DOHH2 (cell line): ENCODE measurements around the gene GLRA3.

Source experiments
- H3F3A ChIP-seq: fragments of 200-600 bp; sonication (generic), shearing (Covaris generic); 2 replicates; pipeline ENCODE4 v1.6.0; 2016; ENCODE audit warnings: antibody characterized with exemption, mild to moderate bottlenecking; ENCODE audit not compliant: control insufficient read depth, insufficient read depth
- H3K27ac ChIP-seq: fragments of 200-600 bp; sonication (generic); 2 replicates; pipeline ENCODE4 v1.5.1; 2014; ENCODE audit warnings: low read depth, mild to moderate bottlenecking, low read length, moderate library complexity
- H3K27me3 ChIP-seq: fragments of 200-600 bp; sonication (generic); 2 replicates; pipeline ENCODE4 v1.6.1; 2014; ENCODE audit warnings: mild to moderate bottlenecking, low read length, mixed read lengths; ENCODE audit not compliant: control insufficient read depth
- H3K36me3 ChIP-seq: fragments of 200-600 bp; sonication (generic); 2 replicates; pipeline ENCODE4 v1.6.1; 2014; ENCODE audit warnings: mild to moderate bottlenecking, low read length, moderate library complexity, mixed read lengths; ENCODE audit not compliant: control insufficient read depth
- H3K4me1 ChIP-seq: fragments of 200-600 bp; sonication (generic); 2 replicates; pipeline ENCODE4 v1.6.1; 2014; ENCODE audit warnings: mild to moderate bottlenecking, low read length, mixed read lengths; ENCODE audit not compliant: control insufficient read depth
- H3K4me2 ChIP-seq: fragments of 200-600 bp; sonication (generic); 2 replicates; pipeline ENCODE4 v1.6.0; 2014; ENCODE audit warnings: mild to moderate bottlenecking, low read length, moderate library complexity
- H3K4me3 ChIP-seq: fragments of 200-600 bp; sonication (generic); 2 replicates; pipeline ENCODE4 v1.5.1; 2014; ENCODE audit warnings: mild to moderate bottlenecking, low read length, mixed read lengths
- H3K79me2 ChIP-seq: fragments of 200-600 bp; sonication (generic); 2 replicates; pipeline ENCODE4 v1.6.1; 2014; ENCODE audit warnings: mild to moderate bottlenecking, low read length, mixed read lengths; ENCODE audit not compliant: control insufficient read depth
- H3K9me2 ChIP-seq: fragments of 200-600 bp; sonication (generic); replicated peaks from 2 replicates; pipeline ENCODE4 v1.6.1; 2014; ENCODE audit warnings: mild to moderate bottlenecking, low read length, mixed read lengths; ENCODE audit not compliant: control insufficient read depth
- H3K9me3 ChIP-seq: fragments of 200-600 bp; sonication (generic); 2 replicates; pipeline ENCODE4 v1.6.1; 2014; ENCODE audit warnings: antibody characterized with exemption, low read length, mixed read lengths; ENCODE audit not compliant: control insufficient read depth, insufficient read depth
- H4K20me1 ChIP-seq: fragments of 200-600 bp; sonication (generic); 2 replicates; pipeline ENCODE4 v1.6.0; 2014; ENCODE audit warnings: low read depth, mild to moderate bottlenecking, antibody characterized with exemption, low read length, moderate library complexity; ENCODE audit not compliant: control insufficient read depth, insufficient read depth
- CTCF ChIP-seq: fragments of 200-600 bp; sonication (generic); IDR thresholded peaks from one replicate; pipeline ENCODE4 v1.5.1; 2014; ENCODE audit warnings: antibody characterized with exemption, mild to moderate bottlenecking, low read depth, low read length; ENCODE audit not compliant: poor library complexity, severe bottlenecking
- EZH2phosphoT487 ChIP-seq: fragments of 200-600 bp; sonication (generic); IDR thresholded peaks from 2 replicates; pipeline ENCODE4 v1.6.1; 2017; ENCODE audit warnings: borderline replicate concordance, mild to moderate bottlenecking, antibody characterized with exemption, low read length, moderate library complexity, mixed read lengths

The GLRA3 gene

GRCh38 chr4:174640146-174640545, 188.9 kb downstream of the GLRA3 start:
- no peaks in the 10 kb centered on the region for H3K4me1 ChIP-seq
- no peak overlapping the region for H3K4me3 ChIP-seq
- no peak for TF ChIP-seq CTCF
- TF ChIP-seq EZH2phosphoT487 = no peak
- no peaks in the 10 kb centered on the region for H3F3A ChIP-seq
- H3K27me3 ChIP-seq = no peaks in the 10 kb centered on the region
- H3K36me3 ChIP-seq = no peaks in the 10 kb centered on the region
- no peaks in the 10 kb centered on the region for H4K20me1 ChIP-seq
- no peaks in the 10 kb centered on the region for H3K9me2 ChIP-seq
- no peaks in the 10 kb centered on the region for H3K79me2 ChIP-seq
- H3K4me2 ChIP-seq = no peak overlapping the region
- H3K27ac ChIP-seq = no peak overlapping the region
- no peaks in the 10 kb centered on the region for H3K9me3 ChIP-seq

GRCh38 chr4:174635732-174636131, 193.3 kb downstream of the GLRA3 start:
- Histone ChIP-seq H3K4me3 (no peak overlapping the region), H3K4me1 (no peaks in the 10 kb centered on the region), H3K27me3 (no peaks in the 10 kb centered on the region), H3K9me2 (no peaks in the 10 kb centered on the region), H3K27ac (no peak overlapping the region), H3F3A (no peaks in the 10 kb centered on the region), H3K4me2 (no peak overlapping the region), H4K20me1 (no peaks in the 10 kb centered on the region), H3K79me2 (no peaks in the 10 kb centered on the region), H3K9me3 (no peaks in the 10 kb centered on the region), H3K36me3 (no peaks in the 10 kb centered on the region)
- TF ChIP-seq EZH2phosphoT487 (no peak), CTCF (no peak)

- Histone ChIP-seq H3K4me3 (no peak overlapping the region), H3K9me3 (no peaks in the 10 kb centered on the region), H4K20me1 (no peaks in the 10 kb centered on the region), H3K27ac (no peak overlapping the region), H3K4me1 (no peaks in the 10 kb centered on the region), H3K36me3 (no peaks in the 10 kb centered on the region), H3K27me3 (no peaks in the 10 kb centered on the region), H3F3A (no peaks in the 10 kb centered on the region), H3K4me2 (no peak overlapping the region), H3K9me2 (no peaks in the 10 kb centered on the region), H3K79me2 (no peaks in the 10 kb centered on the region)
- TF ChIP-seq EZH2phosphoT487 = no peak
- no peak for TF ChIP-seq CTCF
These were observed 195.6 kb downstream of the GLRA3 start for GRCh38 chr4:174633399-174633798.
